ENCODE data around the gene MCEMP1. TPM values are rescaled to one million over a fixed set of nuclear protein-coding genes. Genes with fewer than 3 reads are reported as not detected.

The MCEMP1 gene
- total RNA-seq, 2 experiments from 2014 or later: not detected

GRCh38 chr19:7699417-7700401 is 22.8 kb downstream of the MCEMP1 start:
- Mint-ChIP-seq H3K27me3 (peaks cover 26% of the 10 kb centered on the region), H3K9me3 (ENCODE audit: low read depth) (no peaks in the 10 kb centered on the region), H3K4me3 (no peak overlapping the region), H3K36me3 (no peaks in the 10 kb centered on the region), H3K4me1 (peaks cover 7% of the 10 kb centered on the region), H3K27ac (no peak overlapping the region)
- CTCF ChIA-PET: interaction anchor here (1.3 to 2.2 kb wide), 2 partner anchors 19 to 131 kb away, joined by 4 to 11 read pairs; partner anchors contain the start of gene TRAPPC5
- DNase-seq (no peak), ATAC-seq (no peak)

- Mint-ChIP-seq H3K4me3 (no peak overlapping the region), H3K4me1 (peaks cover 17% of the 10 kb centered on the region), H3K36me3 (no peaks in the 10 kb centered on the region), H3K9me3 (ENCODE audit: low read depth) (no peaks in the 10 kb centered on the region), H3K27ac (no peak overlapping the region), H3K27me3 (peaks cover 26% of the 10 kb centered on the region)
- ATAC-seq (no peak), DNase-seq (no peak)
- CTCF ChIA-PET: interaction anchor here (0.9 to 2.2 kb wide), 2 partner anchors 20 kb away, joined by 3 to 11 read pairs; partner anchors contain the start of gene TRAPPC5
Observed at GRCh38 chr19:7701049-7701653, 24.3 kb downstream of the MCEMP1 start.

GRCh38 chr19:7701654-7702457 is 25.0 kb downstream of the MCEMP1 start, which contains the start of gene FCER2:
FCER2 (minus strand) TSS chr19:7702131; CDS start chr19:7699760, 2,371 bp downstream.
- DNase-seq: no peak
- Mint-ChIP-seq H3K4me1 (peaks cover 24% of the 10 kb centered on the region), H3K27ac (no peak within 1 kb of the TSS), H3K36me3 (no peaks in the 10 kb centered on the region), H3K27me3 (peaks cover 28% of the 10 kb centered on the region), H3K4me3 (no peak within 1 kb of the TSS), H3K9me3 (ENCODE audit: low read depth) (no peaks in the 10 kb centered on the region)
- CTCF ChIA-PET: interaction anchor here (0.9 kb wide), 1 partner anchor 21 kb away, joined by 3 read pairs; the partner anchor contains the start of gene TRAPPC5
- no peak for ATAC-seq

GRCh38 chr19:7703332-7703731 is 26.4 kb downstream of the MCEMP1 start:
- ATAC-seq: no peak
- no peaks in the 10 kb centered on the region for H3K9me3 Mint-ChIP-seq (ENCODE audit: low read depth)
- peaks cover 26% of the 10 kb centered on the region for H3K4me1 Mint-ChIP-seq
- DNase-seq: no peak
- peaks cover 22% of the 10 kb centered on the region for H3K27me3 Mint-ChIP-seq
- CTCF ChIA-PET: no interaction called here
- no peak overlapping the region for H3K4me3 Mint-ChIP-seq
- H3K27ac Mint-ChIP-seq: no peak overlapping the region
- no peaks in the 10 kb centered on the region for H3K36me3 Mint-ChIP-seq

GRCh38 chr19:7704280-7705060 is 27.6 kb downstream of the MCEMP1 start:
- no peaks in the 10 kb centered on the region for H3K9me3 Mint-ChIP-seq (ENCODE audit: low read depth)
- no peak for ATAC-seq
- no peak overlapping the region for H3K4me3 Mint-ChIP-seq
- no peak overlapping the region for H3K27ac Mint-ChIP-seq
- no peaks in the 10 kb centered on the region for H3K36me3 Mint-ChIP-seq
- H3K27me3 Mint-ChIP-seq: peaks cover 17% of the 10 kb centered on the region
- no peak for DNase-seq
- H3K4me1 Mint-ChIP-seq: peaks cover 21% of the 10 kb centered on the region
- CTCF ChIA-PET: interaction anchor here (1.3 kb wide), 1 partner anchor 24 kb away, joined by 8 read pairs; the partner anchor contains the start of gene TRAPPC5

- peak overlapping the region; percentile 83 for H3K27ac Mint-ChIP-seq
Observed at GRCh38 chr19:7705387-7706187, 28.7 kb downstream of the MCEMP1 start.

GRCh38 chr19:7706188-7706954 is 29.5 kb downstream of the MCEMP1 start:
- peaks cover 19% of the 10 kb centered on the region for H3K4me1 Mint-ChIP-seq
- CTCF ChIA-PET: interaction anchor here (1.3 kb wide), 1 partner anchor 26 kb away, joined by 8 read pairs; the partner anchor contains the start of gene TRAPPC5
- H3K27me3 Mint-ChIP-seq: peaks cover 13% of the 10 kb centered on the region
- no peak overlapping the region for H3K27ac Mint-ChIP-seq
- no peaks in the 10 kb centered on the region for H3K36me3 Mint-ChIP-seq
- no peaks in the 10 kb centered on the region for H3K9me3 Mint-ChIP-seq (ENCODE audit: low read depth)
- no peak for ATAC-seq
- no peak for DNase-seq
- peak overlapping the region; percentile 49 for H3K4me3 Mint-ChIP-seq

More at GRCh38 chr19:7705387-7706187, 28.7 kb downstream of the MCEMP1 start:
- peak; percentile 87 for DNase-seq
- Mint-ChIP-seq H3K4me3 (peak overlapping the region; percentile 49), H3K4me1 (peaks cover 19% of the 10 kb centered on the region), H3K27me3 (peaks cover 13% of the 10 kb centered on the region), H3K9me3 (ENCODE audit: low read depth) (no peaks in the 10 kb centered on the region), H3K36me3 (no peaks in the 10 kb centered on the region)
- peak; percentile 89 for ATAC-seq
- CTCF ChIA-PET: interaction anchor here (1.3 kb wide), 1 partner anchor 25 kb away, joined by 8 read pairs; the partner anchor contains the start of gene TRAPPC5

- Mint-ChIP-seq H3K4me3 (no peak overlapping the region), H3K9me3 (ENCODE audit: low read depth) (no peaks in the 10 kb centered on the region), H3K36me3 (no peaks in the 10 kb centered on the region), H3K27ac (no peak overlapping the region), H3K4me1 (peaks cover 19% of the 10 kb centered on the region), H3K27me3 (peaks cover 13% of the 10 kb centered on the region)
- no peak for ATAC-seq
- DNase-seq: no peak
- CTCF ChIA-PET: interaction anchor here (0.8 kb wide), 1 partner anchor 26 kb away, joined by 5 read pairs; the partner anchor contains the start of gene TRAPPC5
Observed at GRCh38 chr19:7706955-7707456, 30.1 kb downstream of the MCEMP1 start.

GRCh38 chr19:7709932-7710460 is 33.1 kb downstream of the MCEMP1 start:
- H3K9me3 Mint-ChIP-seq (ENCODE audit: low read depth): no peaks in the 10 kb centered on the region
- no peak overlapping the region for H3K4me3 Mint-ChIP-seq
- H3K36me3 Mint-ChIP-seq: no peaks in the 10 kb centered on the region
- peaks cover 23% of the 10 kb centered on the region for H3K4me1 Mint-ChIP-seq
- CTCF ChIA-PET: no interaction called here
- no peak for DNase-seq
- peaks cover 11% of the 10 kb centered on the region for H3K27me3 Mint-ChIP-seq
- no peak for ATAC-seq
- H3K27ac Mint-ChIP-seq: no peak overlapping the region

- CTCF ChIA-PET: no interaction called here
- peaks cover 19% of the 10 kb centered on the region for H3K4me1 Mint-ChIP-seq
- no peaks in the 10 kb centered on the region for H3K36me3 Mint-ChIP-seq
- no peak overlapping the region for H3K4me3 Mint-ChIP-seq
- no peaks in the 10 kb centered on the region for H3K9me3 Mint-ChIP-seq (ENCODE audit: low read depth)
- no peak for DNase-seq
- peaks cover 11% of the 10 kb centered on the region for H3K27me3 Mint-ChIP-seq
- no peak for ATAC-seq
- no peak overlapping the region for H3K27ac Mint-ChIP-seq
Observed at GRCh38 chr19:7710616-7711015, 33.7 kb downstream of the MCEMP1 start.

- Mint-ChIP-seq H3K4me1 (peaks cover 8% of the 10 kb centered on the region), H3K9me3 (ENCODE audit: low read depth) (peaks cover 4% of the 10 kb centered on the region), H3K4me3 (no peak overlapping the region), H3K27ac (no peak overlapping the region), H3K36me3 (no peaks in the 10 kb centered on the region), H3K27me3 (no peaks in the 10 kb centered on the region)
- CTCF ChIA-PET: no interaction called here
- no peak for ATAC-seq
- DNase-seq: no peak
Observed at GRCh38 chr19:7715671-7716070, 38.8 kb downstream of the MCEMP1 start.
